ENCODE measurements around the gene NELFE.
"Not testable (repeated sequence)": the region's sequence is repeated elsewhere in the genome, so short reads cannot be mapped to it uniquely, and the experiment has no call there.

NELFE gene

DNA sequence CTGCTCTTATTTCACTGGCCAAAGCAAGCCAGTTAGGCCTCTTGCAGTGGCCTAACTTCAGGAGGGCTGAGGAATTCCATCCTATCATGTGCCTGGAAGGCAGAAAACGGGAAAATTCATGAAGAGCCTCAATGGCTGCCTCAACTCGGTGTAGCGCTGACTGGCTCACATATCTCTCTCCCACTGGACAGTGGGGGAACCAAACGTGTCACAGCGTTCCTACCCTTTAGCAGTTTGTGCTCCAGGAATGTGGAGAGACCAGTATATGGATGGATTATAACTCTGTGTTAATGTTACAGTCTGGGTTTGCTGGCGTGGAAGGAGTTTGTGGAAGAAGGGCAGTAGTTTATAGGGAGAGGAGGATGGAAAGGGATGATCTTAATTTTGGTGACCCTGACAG lies 43.0 kb downstream of the NELFE start:
- no peak for DNase-seq (ENCODE audit: low read depth)
- TF ChIP-seq, protein P1, sequence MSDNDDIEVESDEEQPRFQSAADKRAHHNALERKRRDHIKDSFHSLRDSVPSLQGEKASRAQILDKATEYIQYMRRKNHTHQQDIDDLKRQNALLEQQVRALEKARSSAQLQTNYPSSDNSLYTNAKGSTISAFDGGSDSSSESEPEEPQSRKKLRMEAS (IDR thresholded peaks at IDR 0.05; ENCODE audit: low read depth, low read length) = no peak
- TF ChIP-seq, protein P2, sequence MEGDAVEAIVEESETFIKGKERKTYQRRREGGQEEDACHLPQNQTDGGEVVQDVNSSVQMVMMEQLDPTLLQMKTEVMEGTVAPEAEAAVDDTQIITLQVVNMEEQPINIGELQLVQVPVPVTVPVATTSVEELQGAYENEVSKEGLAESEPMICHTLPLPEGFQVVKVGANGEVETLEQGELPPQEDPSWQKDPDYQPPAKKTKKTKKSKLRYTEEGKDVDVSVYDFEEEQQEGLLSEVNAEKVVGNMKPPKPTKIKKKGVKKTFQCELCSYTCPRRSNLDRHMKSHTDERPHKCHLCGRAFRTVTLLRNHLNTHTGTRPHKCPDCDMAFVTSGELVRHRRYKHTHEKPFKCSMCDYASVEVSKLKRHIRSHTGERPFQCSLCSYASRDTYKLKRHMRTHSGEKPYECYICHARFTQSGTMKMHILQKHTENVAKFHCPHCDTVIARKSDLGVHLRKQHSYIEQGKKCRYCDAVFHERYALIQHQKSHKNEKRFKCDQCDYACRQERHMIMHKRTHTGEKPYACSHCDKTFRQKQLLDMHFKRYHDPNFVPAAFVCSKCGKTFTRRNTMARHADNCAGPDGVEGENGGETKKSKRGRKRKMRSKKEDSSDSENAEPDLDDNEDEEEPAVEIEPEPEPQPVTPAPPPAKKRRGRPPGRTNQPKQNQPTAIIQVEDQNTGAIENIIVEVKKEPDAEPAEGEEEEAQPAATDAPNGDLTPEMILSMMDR (IDR thresholded peaks at IDR 0.05; ENCODE audit: low read depth, low read length) = no peak
- no peak for TF ChIP-seq POLR2A (IDR thresholded peaks at IDR 0.05; ENCODE audit: extremely low read depth, insufficient read length)
- no peak for TF ChIP-seq MYC (IDR thresholded peaks at IDR 0.05; ENCODE audit: low read depth, low read length)
- H3K4me3 ChIP-seq (ENCODE audit: low read depth, low read length) = no peak overlapping the region

DNA sequence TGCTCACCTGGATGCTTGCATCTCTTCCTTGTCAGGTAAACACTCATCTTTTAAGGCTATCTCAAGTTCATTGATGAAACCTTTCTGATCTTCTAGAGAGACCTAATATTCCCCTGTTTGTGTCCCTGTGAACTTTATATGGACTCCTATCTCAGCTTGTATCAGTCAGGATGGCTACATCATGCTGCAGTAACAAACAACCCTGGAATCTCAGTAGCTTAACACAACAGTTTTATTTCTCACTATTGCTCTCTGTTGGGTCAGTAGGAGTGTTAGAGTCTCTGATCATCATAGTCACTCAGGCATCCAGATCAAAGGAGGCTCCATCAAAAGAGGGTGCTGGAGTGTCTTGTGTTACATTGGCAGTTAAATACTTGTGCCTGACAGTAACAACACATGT lies 43.4 kb downstream of the NELFE start:
- TF ChIP-seq, protein P2 (IDR thresholded peaks at IDR 0.05; ENCODE audit: low read depth, low read length) = no peak
- TF ChIP-seq MYC (IDR thresholded peaks at IDR 0.05; ENCODE audit: low read depth, low read length) (no peak), POLR2A (IDR thresholded peaks at IDR 0.05; ENCODE audit: extremely low read depth, insufficient read length) (no peak)
- TF ChIP-seq, protein P1 (IDR thresholded peaks at IDR 0.05; ENCODE audit: low read depth, low read length) = no peak

DNA sequence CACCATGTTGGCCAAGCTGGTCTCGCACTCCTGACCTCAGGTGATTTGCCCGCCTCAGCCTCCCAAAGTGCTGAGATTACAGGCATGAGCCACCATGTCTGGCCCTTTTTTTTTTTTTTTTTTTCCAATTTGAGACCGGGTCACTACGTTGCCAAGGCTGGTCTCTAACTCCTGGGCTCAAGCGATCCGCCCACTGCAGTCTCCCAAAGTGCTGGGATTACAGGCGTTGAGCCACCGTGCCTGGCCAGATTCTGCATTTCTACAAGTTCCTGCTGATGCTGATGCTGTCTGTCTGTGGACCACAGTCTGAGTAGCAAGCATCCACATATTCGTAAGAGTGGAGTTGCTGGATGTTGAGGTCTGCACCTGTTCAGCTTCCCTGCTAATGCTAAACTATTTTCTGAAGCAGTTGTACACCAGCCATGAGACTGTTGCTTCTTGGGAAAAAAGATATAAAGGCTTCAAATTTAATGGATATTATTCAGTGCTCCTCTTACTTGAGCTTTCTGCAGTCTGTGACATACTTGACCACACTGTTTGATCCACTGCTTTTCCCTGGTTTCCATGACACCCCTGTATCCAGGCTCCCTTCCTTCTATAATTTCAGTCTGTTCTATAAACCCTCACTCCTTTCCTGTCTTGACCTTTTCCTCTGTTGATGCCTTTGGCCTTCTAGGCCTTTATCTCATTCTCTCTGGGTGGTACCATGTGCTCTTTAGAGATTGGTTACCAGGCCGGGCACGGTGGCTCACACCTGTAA lies 46.8 kb downstream of the NELFE start:
- DNase-seq (ENCODE audit: low read depth) = no peak
- TF ChIP-seq MYC (IDR thresholded peaks at IDR 0.05; ENCODE audit: low read depth, low read length) (no peak), POLR2A (IDR thresholded peaks at IDR 0.05; ENCODE audit: extremely low read depth, insufficient read length) (no peak)
- TF ChIP-seq, protein P1 (IDR thresholded peaks at IDR 0.05; ENCODE audit: low read depth, low read length) = no peak
- no peak overlapping the region for H3K4me3 ChIP-seq (ENCODE audit: low read depth, low read length)

More for the DNA sequence above, 43.4 kb downstream of the NELFE start:
- DNase-seq (ENCODE audit: low read depth) = no peak
- H3K4me3 ChIP-seq (ENCODE audit: low read depth, low read length) = no peak overlapping the region

DNA sequence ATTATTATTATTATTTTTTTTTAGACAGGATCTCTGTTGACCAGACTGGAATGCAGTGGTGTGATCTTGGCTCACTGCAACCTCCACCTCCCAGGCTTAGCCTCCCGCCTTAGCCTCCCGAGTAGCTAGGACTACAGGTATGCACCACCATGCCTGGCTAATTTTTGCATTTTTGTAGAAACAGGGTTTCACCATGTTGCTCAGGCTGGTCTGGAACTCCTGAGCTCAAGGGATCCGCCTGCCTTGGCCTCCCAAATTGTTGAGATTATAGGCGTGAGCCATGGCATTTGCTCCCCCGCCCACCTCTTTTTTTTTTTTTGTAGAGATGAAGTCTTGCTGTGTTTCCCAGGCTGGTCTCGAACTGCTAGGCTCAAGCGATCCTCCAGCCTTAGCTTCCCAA lies 49.5 kb downstream of the NELFE start:
- not testable (repeated sequence) for DNase-seq (ENCODE audit: low read depth); H3K4me3 ChIP-seq (ENCODE audit: low read depth, low read length)

DNA sequence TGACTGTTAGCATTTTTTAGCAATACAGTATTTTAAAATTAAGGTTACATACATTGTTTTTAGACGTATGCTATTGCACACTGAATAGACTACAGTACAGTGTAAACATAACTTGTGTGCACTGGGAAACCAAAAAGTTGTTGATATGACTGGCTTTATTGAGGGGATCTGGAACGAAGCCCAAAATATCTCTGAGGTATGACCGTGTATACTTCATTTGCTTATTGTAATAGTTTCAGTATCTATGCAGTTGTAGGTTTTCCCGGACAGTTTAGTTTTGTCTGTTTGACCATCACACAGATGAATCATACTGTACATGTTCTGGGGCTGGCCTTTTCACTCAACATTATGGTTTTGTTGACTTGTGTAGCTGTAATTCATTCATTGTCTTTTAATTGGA lies 50.0 kb downstream of the NELFE start:
- no peak overlapping the region for H3K4me3 ChIP-seq (ENCODE audit: low read depth, low read length)
- DNase-seq (ENCODE audit: low read depth) = no peak
- TF ChIP-seq MYC (IDR thresholded peaks at IDR 0.05; ENCODE audit: low read depth, low read length) (no peak), POLR2A (IDR thresholded peaks at IDR 0.05; ENCODE audit: extremely low read depth, insufficient read length) (no peak)
- TF ChIP-seq, protein P1 (IDR thresholded peaks at IDR 0.05; ENCODE audit: low read depth, low read length) = no peak
- TF ChIP-seq, protein P2 (IDR thresholded peaks at IDR 0.05; ENCODE audit: low read depth, low read length) = no peak

DNA sequence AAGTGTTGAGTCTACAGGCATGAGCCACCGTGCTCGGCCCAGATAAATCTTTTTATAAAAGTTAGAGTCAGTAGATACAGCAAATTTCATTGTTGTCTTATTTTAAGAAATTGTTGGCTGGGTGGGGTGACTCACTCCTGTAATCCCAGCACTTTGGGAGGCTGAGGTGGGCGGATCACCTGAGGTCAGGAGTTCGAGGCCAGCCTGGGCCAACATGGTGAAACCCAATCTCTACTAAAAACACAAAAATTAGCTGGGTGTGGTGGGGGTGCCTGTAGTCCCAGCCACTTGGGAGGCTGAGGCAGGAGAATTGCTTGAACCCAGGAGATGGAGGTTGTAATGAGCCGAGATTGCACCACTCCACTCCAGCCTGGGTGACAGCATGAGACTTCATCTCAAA lies 50.5 kb downstream of the NELFE start:
- DNase-seq (ENCODE audit: low read depth); H3K4me3 ChIP-seq (ENCODE audit: low read depth, low read length): not testable (repeated sequence)

DNA sequence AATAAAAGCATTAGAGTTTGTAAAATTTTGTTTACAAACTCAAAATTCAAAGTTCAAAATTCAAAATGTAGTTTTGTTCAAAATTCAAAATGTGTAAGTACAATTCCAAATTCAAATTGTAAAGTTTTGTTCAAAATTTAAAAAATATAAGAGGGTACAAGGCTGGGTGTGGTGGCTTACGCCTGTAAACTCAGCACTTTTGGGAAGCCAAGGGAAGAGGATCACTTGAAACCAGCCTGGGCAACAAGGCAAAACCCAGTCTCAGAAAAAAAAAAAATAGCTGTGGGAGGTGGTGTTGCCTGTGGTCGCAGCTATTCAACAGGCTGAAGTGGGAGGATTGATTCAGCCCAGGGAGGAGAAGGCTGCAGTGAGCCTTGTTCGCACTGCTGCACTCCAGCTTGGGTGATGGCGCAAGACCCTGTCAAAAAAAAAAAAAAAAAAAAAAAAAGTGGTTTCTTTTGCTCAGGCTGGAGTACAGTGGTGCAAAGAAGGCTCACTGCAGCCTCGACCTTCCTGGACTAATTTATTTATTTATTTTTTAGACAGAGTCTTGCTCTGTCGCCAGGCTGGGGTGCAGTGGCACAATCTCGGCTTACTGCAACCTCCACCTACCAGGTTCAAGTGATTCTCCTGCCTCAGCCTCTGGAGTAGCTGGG lies 51.5 kb downstream of the NELFE start:
- peak; percentile 99 for DNase-seq (ENCODE audit: low read depth)
- TF ChIP-seq, protein P1 (IDR thresholded peaks at IDR 0.05; ENCODE audit: low read depth, low read length) = no peak
- TF ChIP-seq, protein P2 (IDR thresholded peaks at IDR 0.05; ENCODE audit: low read depth, low read length) = no peak
- TF ChIP-seq MYC (IDR thresholded peaks at IDR 0.05; ENCODE audit: low read depth, low read length) = 0 out of 2 replicates have a peak, but pooled peaks have one; percentile 28
- no peak overlapping the region for H3K4me3 ChIP-seq (ENCODE audit: low read depth, low read length)

DNA sequence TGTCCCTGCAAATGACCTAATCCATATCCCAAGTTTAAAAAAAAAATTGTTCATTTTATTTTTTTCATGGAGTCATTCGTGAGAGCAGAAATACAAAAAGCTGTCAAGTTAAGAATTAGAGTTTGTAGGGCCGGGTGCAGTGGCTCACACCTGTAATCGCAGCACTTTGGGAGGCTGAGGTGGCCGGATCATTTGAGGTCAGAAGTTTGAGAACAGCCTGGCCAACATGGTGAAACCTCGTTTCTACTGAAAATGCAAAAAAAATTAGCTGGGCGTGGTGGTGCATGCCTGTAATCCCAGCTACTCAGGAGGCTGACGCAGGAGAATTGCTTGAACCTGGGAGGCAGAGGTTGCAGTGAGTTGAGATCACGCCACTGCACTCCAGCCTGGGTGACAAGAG lies 52.0 kb downstream of the NELFE start:
- not testable (repeated sequence) for H3K4me3 ChIP-seq (ENCODE audit: low read depth, low read length)

More for the DNA sequence above, 52.0 kb downstream of the NELFE start:
- DNase-seq (ENCODE audit: low read depth) = not testable (repeated sequence)
